Panc1 (cell line): ENCODE results near the gene BAIAP3. TPM values are rescaled to one million over a fixed set of nuclear protein-coding genes. Genes with fewer than 3 reads are reported as not detected.
A peak's percentile ranks its signal among the peaks of the same experiment; 100 is the strongest.

Source experiments
- ATAC-seq: fragments of 200-7000 bp; cut with Tn5 transposase; 2 replicates; pipeline ENCODE4 v1.9.1; 2020; ENCODE audit warnings: mild to moderate bottlenecking, moderate library complexity
- BruUV-seq: library from RNA; stranded (reverse); fragments of 400-500 nt; replicated peaks from 2 replicates; lab custom pipeline; 2021; lab: Mats Ljungman, UMichigan
- CTCF ChIA-PET: fragments of 300-600 bp; sonication (Branson Sonifier 250); formaldehyde crosslinking; loops from one replicate; lab custom pipeline; 2022; ENCODE audit warnings: antibody characterized with exemption; lab: Charles Lee
- POLR2A ChIA-PET: fragments of 300-600 bp; sonication (Branson Sonifier 250); formaldehyde crosslinking; loops from one replicate; lab custom pipeline; 2022; ENCODE audit warnings: antibody characterized with exemption; lab: Charles Lee
- DNase-seq: peaks from one replicate; pipeline ENCODE4 v3.0.0-alpha.2; 2010; ENCODE audit warnings: low read depth, low spot score
- H3K27ac ChIP-seq: 2 replicates; pipeline ENCODE4 v1.5.1; 2011; ENCODE audit warnings: mild to moderate bottlenecking, low read length, inconsistent platforms
- H3K27me3 ChIP-seq: fragments of 200-500 bp; sonication (Bioruptor generic); 2 replicates; pipeline ENCODE4 v1.6.0; 2014; ENCODE audit warnings: low read length, inconsistent platforms; ENCODE audit not compliant: control insufficient read depth, insufficient read depth
- H3K36me3 ChIP-seq: fragments of 200-500 bp; sonication (Bioruptor generic); 2 replicates; pipeline ENCODE4 v1.5.1; 2014; ENCODE audit warnings: inconsistent platforms, mild to moderate bottlenecking, low read length, moderate library complexity; ENCODE audit not compliant: control insufficient read depth, insufficient read depth
- H3K4me1 ChIP-seq: 2 replicates; pipeline ENCODE4 v1.5.1; 2011; ENCODE audit warnings: inconsistent platforms, mild to moderate bottlenecking, low read length, moderate library complexity; ENCODE audit not compliant: control insufficient read depth, insufficient read depth
- H3K4me3 ChIP-seq, 2 experiments: 2 replicates each; pipeline ENCODE4 v1.5.1; 2011 to 2012; ENCODE audit warnings: low read depth in 2 of 2, low read length in 2 of 2, mild to moderate bottlenecking in 2 of 2, inconsistent platforms in 1 of 2, moderate library complexity in 1 of 2
- H3K9me3 ChIP-seq: fragments of 200-500 bp; sonication (Bioruptor generic); 2 replicates; pipeline ENCODE4 v1.5.1; 2014; ENCODE audit warnings: low read depth, mild to moderate bottlenecking, inconsistent platforms, low read length, moderate library complexity; ENCODE audit not compliant: control insufficient read depth, insufficient read depth
- CTCF ChIP-seq: fragments of 450-650 bp; IDR thresholded peaks from 2 replicates; pipeline ENCODE4 v1.5.1; 2017; ENCODE audit warnings: mild to moderate bottlenecking
- POLR2AphosphoS5 ChIP-seq: IDR thresholded peaks from 2 replicates; pipeline ENCODE4 v1.6.1; 2012; ENCODE audit warnings: mild to moderate bottlenecking, low read depth, low read length, moderate library complexity
- REST ChIP-seq, 2 experiments: IDR thresholded peaks; 2 replicates each; pipeline ENCODE4 v1.6.1; 2011 to 2012; ENCODE audit warnings: low read depth in 2 of 2, control low read depth in 1 of 2, low read length in 1 of 2, mild to moderate bottlenecking in 1 of 2, moderate library complexity in 1 of 2; ENCODE audit not compliant: insufficient read depth in 1 of 2
- SIN3A ChIP-seq: IDR thresholded peaks from 2 replicates; pipeline ENCODE4 v1.6.1; 2012; ENCODE audit warnings: low read depth, mild to moderate bottlenecking, low read length, moderate library complexity, borderline replicate concordance; ENCODE audit not compliant: insufficient read depth
- TCF7L2 ChIP-seq: IDR thresholded peaks from 2 replicates; pipeline ENCODE4 v1.6.1; 2011; ENCODE audit warnings: mild to moderate bottlenecking, low read depth, low read length, inconsistent platforms
- in situ Hi-C: cut with HindIII; loops from 2 replicates; pipeline ENCODE4 v1.10.0; 2016; ENCODE audit warnings: low sequenced_read_pairs, low pct_unique_long_range_greater_than_20kb
- intact Hi-C: fragments of 100-400 bp; cut with micrococcal nuclease; formaldehyde crosslinking; loops from one replicate; pipeline ENCODE4 v1.10.0; 2022; ENCODE audit not compliant: unreplicated experiment
- total RNA-seq: library from RNA; stranded (reverse); gene quantifications from one replicate; pipeline ENCODE4 v1.2.1, GENCODE V29; 2021; ENCODE audit not compliant: unreplicated experiment

The BAIAP3 gene
- total RNA-seq, 1 experiment from 2014 or later: 9.4 TPM

- Histone ChIP-seq H3K9me3 (no peaks in the 10 kb centered on the region), H3K36me3 (no peaks in the 10 kb centered on the region), H3K27me3 (no peaks in the 10 kb centered on the region), H3K4me1 (peaks cover 6% of the 10 kb centered on the region; the same call in 1 of the 2 replicates), H3K4me3 (peak overlapping the region; percentile 59 to 68), H3K27ac (peak overlapping the region; percentile 65; the same call in 1 of the 2 replicates)
- ATAC-seq (peak; percentile 62), DNase-seq (no peak)
- TF ChIP-seq CTCF: no peak
- 0 out of 4 replicates have a peak, but pooled peaks of 1 of the 2 experiments have one; percentile 41 for TF ChIP-seq REST (IDR thresholded peaks at IDR 0.05; ENCODE audit: insufficient read depth in 1 of 2, low read depth in 2 of 2, low read length in 1 of 2)
- POLR2A ChIA-PET: interaction anchor here (0.6 kb wide), 1 partner anchor 18 kb away, joined by 13 read pairs; no protein-coding TSS in a partner anchor
- in situ Hi-C loops: no loop called here
- no TSS peak for BruUV-seq
- intact Hi-C loops: no loop called here
- CTCF ChIA-PET: no interaction called here
These were observed 45.4 kb downstream of the BAIAP3 start for GRCh38 chr16:1378804-1379303.

- in situ Hi-C loops: no loop called here
- intact Hi-C loops: no loop called here
- TF ChIP-seq REST (IDR thresholded peaks at IDR 0.05; ENCODE audit: insufficient read depth in 1 of 2, low read depth in 2 of 2, low read length in 1 of 2) (no peak), POLR2AphosphoS5 (0 out of 2 replicates have a peak, but pooled peaks have one; percentile 30), TCF7L2 (no peak), CTCF (no peak), SIN3A (peak; percentile 47; the same call in 1 of the 2 replicates)
- POLR2A ChIA-PET: interaction anchor here (0.6 kb wide), 2 partner anchors 18 to 24 kb away, joined by 4 to 13 read pairs; no protein-coding TSS in a partner anchor
- ATAC-seq (peak; percentile 76), DNase-seq (no peak)
- Histone ChIP-seq H3K4me3 (peak overlapping the region; percentile 59 to 68), H3K9me3 (no peaks in the 10 kb centered on the region), H3K36me3 (no peaks in the 10 kb centered on the region), H3K27me3 (no peaks in the 10 kb centered on the region), H3K4me1 (peaks cover 6% of the 10 kb centered on the region; the same call in 1 of the 2 replicates), H3K27ac (peak overlapping the region; percentile 65; the same call in 1 of the 2 replicates)
- CTCF ChIA-PET: interaction anchor here (0.6 kb wide), 1 partner anchor 116 kb away, joined by 5 read pairs; no protein-coding TSS in a partner anchor
- no TSS peak for BruUV-seq
These were observed 46.0 kb downstream of the BAIAP3 start for GRCh38 chr16:1379304-1380076.
